ACHN (cell line): Measurements from ENCODE around the gene WSCD1.

Experiments used
- DNase-seq: peaks from one replicate; pipeline ENCODE4 v3.0.0-alpha.2; 2015
- in situ Hi-C: cut with HindIII; loops from 2 replicates; pipeline ENCODE4 v1.10.0; 2017; ENCODE audit warnings: low sequenced_read_pairs, low pct_ligation_motif_present, low pct_unique_long_range_greater_than_20kb

Gene WSCD1

DNA sequence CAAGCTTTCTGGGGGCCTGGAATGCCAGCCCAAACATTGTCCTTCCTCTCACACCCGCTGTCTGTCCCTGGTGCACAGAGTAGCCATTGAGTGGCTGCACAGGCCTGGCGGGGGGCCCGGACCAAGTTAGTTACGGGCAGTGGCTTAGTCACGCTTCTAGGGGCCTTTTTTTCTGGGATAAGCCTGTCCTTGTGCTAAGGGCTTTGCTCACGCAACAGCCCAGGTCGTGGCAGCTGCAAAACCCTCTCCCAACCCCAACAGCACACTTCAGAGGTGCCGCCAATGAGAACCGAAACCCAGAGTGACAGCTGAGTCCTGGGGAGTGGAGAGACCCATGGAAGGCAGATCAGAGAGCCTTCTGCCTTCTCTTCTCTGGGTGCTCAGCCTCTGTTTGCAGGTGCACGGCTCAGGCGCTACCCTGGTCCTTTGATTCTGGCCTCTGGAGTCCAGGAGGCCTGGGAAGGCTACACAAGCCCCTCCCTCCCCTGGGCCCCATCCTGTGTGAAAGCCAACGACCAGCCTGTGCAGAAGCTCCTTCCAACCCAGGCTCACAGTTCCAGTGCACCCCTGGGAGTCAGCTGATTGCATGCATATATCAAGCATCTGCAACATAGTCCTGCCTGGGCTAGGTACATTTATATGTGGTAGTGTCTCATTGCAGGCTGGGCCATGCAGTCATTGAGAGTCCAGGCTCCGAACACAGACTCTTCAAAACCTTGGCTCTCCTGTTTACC lies 9.1 kb downstream of the WSCD1 start:
- in situ Hi-C loops: no loop called here
- no peak for DNase-seq

DNA sequence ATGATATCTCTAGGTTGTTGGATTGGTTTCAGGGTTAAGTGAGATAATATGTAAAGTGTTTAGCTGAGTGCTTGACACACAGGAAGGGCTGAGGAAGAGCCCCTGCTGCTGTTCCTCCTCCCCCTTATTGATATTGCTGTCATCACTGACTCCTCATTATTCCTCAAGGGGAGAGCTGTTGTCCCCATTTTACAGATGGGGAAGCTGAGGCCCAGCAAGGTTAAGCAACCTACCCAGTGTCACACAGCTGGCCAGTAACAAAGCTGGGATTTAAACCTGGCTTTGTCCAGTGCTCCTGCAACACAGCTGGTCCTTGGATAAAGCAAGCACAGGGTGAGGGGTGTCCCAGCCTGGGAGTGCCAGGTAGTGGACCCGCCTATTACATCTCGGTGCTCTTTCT lies 9.8 kb downstream of the WSCD1 start:
- in situ Hi-C loops: no loop called here
- no peak for DNase-seq

DNA sequence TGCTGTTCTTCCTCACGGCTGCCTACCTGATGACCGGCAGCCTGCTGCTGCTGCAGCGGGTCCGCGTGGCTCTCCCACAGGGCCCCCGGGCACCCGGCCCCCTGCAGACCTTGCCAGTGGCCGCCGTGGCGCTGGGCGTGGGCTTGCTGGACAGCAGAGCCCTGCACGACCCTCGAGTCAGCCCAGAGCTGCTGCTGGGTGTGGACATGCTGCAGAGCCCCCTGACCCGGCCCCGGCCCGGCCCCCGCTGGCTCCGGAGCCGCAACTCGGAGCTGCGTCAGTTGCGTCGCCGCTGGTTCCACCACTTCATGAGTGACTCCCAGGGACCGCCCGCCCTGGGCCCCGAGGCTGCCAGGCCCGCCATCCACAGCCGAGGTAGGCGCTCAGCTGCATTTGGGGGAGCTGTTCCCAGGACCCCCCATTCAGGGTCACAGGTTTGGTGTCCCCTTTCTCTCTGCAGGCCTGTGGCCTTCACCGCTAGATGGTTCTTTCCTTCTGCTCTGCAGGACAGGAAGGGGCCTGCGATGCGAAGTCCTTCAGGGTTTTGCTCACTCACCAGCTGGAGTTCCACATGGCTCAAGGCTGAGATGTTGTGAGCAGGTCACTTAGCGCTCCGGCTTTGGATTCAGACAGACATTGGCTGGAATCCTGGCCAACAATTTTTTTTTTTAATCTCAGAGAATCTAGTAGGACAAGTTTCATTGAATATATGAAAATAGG lies 10.7 kb downstream of the WSCD1 start:
- no peak for DNase-seq
- in situ Hi-C loops: no loop called here

DNA sequence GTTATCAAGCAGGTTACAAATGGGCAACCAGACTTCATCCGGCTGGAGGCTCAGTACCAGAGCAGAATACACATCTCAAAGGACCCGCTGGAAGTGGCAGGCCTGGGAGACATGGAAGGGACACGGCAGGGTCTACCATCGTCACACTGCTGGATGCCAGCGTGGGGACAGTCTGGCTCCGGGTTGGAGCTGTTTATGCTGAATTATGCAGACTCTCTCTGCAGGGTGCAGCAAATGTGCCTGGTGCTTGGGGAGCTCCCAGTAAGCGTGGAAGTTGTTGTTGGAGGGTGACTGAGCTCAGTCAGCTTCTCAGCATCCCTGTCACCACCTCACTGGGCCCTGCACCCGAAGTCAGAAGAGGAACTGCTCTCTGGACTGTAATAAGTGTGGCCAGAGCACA lies 12.2 kb downstream of the WSCD1 start:
- DNase-seq: no peak
- in situ Hi-C loops: no loop called here

DNA sequence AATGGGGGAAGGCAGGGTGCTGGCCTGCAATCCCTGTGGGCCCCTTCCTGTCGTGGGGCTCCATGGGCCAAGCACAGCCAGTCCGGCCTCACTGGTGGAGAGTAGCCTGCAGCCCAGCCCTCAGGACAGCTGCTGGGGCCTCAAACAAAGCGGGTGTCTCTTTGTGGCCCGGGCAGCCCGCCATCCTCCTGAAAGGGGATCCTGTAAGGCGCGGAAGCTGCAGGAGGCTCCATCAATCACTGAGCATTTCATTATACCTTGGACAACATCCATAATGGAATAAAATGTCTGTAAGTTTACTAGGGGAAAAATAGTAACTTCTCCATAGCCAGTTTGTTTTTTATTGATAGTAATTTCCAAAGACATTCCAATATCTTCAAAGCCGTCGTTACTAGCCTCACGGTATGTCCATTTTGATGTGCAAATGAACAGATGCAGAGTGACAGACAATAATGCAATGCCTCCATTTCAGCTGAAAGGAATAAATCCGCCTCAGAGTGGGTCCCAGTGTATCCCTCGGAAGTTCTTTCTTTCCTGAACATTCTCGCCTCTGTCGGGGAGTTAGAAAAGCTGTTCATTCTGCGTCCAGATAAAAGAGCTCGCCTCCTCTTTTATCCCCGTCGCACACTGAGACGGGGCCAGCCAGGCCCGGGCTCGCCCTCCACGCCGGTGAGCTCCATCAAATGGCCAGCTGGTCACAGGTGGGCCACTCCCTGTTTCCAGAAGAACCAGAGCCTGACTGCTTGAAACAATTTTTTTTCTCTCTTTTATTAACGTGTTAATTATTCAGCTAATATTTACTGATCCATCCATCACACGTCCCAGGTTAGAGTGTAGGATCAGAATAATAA lies 14.4 kb downstream of the WSCD1 start:
- DNase-seq: no peak
- in situ Hi-C loops: no loop called here

DNA sequence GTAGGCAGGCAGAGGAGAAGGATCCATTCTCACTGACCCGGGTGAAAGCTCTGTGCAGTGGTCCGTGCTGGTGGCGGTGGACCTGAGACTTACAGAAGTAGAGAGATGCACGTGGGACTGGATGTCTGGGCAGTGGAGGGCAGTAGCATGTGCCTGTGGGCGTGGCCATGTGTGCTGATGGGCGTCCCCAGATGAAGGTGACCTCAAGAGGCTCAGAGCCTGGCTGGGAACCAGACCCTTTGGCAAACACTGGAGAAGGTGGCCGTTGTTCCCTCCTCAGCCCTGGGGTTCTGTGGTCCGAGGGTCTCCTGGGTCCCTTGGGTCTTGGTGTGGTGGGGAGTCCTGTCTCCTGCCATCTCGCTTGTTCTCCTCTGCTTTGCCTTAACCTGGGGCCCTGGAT lies 15.6 kb downstream of the WSCD1 start:
- DNase-seq: no peak
- in situ Hi-C loops: no loop called here

DNA sequence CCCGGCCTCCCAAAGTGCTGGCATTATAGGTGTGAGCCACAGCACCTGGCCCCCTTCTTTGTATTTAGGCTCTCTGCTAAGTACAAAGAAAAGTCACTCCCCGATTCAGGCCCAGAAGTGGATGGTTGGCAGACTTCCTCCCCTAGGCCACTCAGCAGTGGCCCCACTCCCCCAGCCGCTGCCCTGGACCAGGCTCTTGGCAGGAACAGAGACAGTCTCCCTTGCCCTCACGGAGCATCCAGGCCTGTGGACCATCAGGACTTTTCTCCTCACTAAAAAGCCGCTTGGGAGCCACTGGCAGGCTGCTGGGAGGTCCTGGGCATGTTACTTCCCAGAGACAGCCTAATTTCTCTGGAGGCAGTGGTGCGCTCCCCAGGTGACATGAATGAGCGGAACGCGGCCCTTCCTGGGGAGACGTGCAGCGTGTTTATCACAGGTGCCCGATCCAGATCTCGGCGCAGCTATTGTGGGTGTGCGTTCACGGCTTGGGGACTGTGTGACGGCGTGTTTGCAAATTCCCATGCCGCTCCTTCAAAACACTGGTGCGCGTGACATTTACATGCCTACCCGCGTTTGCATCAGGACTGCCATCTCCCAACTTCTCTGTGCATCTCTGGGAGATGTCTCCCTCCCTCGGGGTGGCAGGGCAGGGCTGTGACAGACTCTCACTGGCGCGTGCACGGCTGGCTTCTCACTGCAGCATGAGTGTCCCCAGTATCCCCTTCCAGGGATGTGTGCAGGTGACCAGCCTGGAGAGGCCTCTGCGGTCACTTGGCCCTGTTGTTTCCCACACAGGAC lies 16.6 kb downstream of the WSCD1 start:
- in situ Hi-C loops: no loop called here
- DNase-seq: no peak

DNA sequence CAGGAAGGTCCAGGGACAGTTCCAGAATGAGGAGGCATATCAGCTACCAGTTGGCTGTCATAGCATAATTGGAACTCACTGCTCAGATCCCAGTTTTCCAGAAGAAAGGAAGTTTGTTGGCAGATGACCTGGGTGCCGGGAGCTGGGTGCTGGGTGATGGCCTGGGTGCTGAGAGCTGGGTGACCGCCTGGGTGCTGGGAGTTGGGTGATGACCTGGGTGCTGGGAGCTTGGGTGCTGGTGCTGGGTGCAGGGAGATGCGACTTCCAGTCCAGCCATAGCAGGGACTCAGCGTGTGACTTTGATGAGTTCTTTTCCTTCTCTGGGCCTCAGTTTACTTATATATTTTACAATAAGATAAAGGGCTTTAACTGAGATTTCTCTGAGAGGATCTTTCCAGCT lies 18.0 kb downstream of the WSCD1 start:
- DNase-seq: no peak
- in situ Hi-C loops: no loop called here

DNA sequence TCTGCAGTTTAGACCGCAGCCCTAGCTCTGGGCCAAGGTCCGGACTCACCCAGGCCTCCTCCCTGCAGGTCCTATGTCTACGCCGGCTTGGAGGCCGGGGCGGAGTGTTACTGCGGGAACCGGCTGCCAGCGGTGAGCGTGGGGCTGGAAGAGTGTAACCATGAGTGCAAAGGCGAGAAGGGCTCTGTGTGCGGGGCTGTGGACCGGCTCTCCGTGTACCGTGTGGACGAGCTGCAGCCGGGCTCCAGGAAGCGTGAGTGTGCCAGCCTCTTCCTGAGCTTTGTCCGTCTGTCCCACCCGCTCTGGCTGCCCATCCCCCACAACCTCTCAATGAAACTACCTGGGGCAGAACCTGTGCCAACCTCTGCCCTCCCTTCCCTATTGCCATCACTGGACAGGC lies 20.1 kb downstream of the WSCD1 start:
- DNase-seq: no peak
- in situ Hi-C loops: no loop called here

DNA sequence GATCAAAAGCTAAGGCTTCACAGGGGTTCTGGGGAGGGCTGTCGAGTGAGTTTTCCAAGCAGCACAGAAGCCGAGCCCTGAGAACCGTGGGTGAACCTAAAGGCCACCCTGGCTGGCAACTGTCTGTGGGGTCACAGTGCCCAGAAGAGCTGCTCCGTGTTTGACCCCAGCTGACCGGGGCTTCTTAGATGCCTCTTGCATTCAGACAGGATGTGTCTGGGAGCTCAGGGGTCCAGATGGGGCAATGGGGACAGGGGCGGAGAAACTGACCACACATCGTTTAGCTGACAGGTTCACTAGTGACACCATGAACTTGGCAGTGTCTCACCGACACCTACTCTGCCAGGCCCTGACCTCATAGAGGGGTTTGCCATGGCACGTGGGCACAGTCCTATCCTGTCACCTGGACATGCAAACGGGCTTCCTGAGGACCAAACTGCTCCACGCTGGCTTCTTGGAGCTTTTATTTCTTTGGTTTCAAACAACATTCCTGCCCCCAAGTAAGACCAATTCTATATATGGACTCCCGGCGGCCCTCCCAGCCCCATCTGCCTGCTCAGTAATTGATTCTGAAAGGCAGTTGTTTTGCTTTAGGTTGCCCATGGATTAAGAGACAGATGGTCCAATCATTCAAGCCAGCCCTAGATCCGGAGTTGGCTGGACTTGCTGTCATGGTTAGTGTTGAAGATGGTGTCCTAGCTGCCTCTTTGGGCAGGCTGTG lies 22.2 kb downstream of the WSCD1 start:
- DNase-seq: no peak
- in situ Hi-C loops: no loop called here

DNA sequence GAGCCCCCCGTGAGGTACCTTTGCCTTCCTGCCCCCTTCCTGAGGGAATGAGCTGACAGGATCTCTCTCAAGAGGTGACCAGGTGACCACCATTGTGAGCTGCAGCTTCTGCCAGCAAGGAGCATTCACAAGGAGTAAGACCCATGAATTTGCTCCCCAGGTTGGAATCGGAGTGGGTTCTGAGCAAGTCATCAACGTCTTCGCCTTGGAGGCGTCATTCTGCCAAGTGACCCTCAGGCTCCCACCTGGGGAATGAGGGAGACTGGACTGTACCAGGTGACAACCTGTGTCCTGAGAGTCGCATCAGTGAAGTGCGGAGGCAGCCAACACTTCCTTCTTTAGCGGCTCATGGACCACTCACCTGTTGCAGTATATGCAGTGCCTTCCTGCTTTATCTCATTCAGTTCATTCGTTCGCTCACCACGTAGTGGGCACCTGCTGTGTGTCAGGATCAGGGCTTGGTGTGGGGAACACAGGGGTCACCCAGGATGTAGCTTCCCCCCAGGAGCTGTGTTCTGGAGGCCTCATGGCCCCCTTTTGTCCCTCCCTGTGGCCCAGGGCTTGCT lies 22.8 kb downstream of the WSCD1 start:
- in situ Hi-C loops: no loop called here
- DNase-seq: no peak

DNA sequence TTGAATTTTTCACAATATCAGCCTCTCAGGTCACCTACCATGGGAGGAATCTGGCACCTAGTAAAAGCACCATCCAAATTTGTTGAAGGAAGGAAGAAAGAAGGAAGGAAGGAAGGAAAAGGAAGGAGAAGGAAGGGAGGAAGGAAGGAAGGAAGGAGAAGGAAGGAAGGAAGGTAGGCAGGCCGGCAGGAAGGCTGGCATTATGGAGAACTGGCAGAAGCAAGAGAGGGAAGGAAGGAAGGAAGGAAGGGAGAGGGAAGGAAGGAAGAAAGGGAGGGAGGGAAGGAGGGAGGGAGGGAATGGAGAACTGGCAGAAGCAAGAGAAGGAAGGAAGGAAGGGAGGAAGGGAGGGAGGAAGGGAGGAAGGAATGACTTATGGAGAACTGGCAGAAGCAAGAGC lies 24.3 kb downstream of the WSCD1 start:
- no peak for DNase-seq
- in situ Hi-C loops: no loop called here

DNA sequence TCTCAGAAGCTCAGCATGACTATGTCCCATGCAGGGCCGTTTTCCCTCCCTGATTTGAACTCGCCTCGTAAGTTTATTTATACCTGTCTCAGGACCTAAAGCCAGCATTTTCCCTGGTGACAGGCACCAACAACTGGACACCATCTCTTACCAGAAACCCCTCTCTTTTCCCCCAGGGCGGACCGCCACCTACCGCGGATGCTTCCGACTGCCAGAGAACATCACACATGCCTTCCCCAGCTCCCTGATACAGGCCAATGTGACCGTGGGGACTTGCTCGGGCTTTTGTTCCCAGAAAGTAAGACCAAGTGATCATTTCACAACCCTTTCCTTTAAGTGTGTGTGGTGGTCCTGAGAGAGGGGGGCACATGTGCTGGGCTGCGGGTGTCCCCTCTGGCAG lies 24.7 kb downstream of the WSCD1 start:
- in situ Hi-C loops: no loop called here
- DNase-seq: no peak

DNA sequence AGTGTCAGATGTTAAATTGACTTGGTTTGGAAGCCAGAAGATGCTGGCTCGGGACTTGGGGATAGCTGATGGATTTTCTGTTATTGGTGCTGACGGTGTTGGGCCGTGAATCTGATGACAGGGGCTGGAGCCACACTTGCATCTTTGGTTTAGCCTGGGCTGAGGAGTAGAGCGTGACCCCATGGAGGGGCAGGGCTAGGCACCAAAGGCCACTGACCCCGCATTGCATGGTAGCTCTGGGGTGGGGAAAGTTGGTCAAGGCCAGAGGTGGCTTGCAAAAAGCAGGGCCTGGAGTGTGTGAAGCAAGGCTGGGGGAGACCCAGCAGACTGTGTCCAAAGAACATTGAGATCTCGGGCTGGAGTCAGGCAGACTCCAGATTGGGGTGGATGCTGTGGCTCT lies 25.3 kb downstream of the WSCD1 start:
- no peak for DNase-seq
- in situ Hi-C loops: no loop called here

DNA sequence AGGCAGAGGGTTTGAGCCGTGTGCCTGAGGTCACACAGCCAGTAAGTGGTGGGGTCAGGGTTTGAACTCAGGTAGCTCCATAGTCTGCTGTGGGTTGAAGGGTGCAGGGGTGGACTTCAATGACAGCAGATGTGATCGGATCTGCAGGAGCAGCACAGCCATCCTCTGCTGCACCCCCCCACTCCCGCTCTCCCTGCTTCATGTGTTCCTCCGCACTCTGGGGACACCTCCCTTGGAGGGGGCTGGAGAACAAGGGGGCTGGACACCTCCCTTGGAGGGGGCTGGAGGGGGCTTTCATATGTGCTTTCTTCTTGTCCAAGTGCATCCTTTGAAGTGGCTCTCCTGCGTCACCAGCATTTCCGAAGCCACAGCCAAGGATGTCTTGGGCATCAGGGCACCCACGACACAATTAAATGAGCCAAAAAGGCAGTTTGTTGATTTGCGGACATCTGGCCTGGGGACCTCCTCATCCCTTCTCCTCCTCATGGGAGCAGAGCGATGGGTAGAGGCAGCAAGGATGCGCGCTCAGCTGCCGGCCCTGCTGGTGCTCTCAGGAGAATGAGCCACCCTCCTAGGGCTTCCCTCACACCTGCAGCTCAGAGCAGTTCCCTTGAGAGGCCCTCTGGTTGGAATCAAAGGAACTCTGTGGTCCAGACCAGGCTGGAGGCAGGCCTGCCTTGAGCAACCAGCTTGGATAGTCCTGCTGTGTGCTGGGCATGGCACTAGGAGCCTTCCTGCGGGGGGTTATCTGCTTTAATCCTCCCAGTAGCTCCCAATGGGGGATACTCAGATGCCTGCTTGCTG lies 26.2 kb downstream of the WSCD1 start:
- in situ Hi-C loops: no loop called here
- no peak for DNase-seq

DNA sequence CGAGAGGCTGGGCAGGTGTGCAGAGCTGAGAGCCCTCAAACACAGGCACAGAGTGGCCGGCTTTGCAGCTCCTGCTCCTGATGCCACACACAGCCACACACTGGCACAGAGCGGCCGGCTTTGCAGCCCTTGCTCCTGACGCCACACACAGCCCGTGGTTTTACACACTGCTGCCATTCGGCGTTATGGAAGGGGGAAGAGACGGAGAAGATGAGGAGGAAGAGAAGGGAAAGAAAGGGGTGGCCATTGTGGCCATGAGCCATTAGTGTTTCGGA lies 26.8 kb downstream of the WSCD1 start:
- in situ Hi-C loops: no loop called here
- DNase-seq: no peak

DNA sequence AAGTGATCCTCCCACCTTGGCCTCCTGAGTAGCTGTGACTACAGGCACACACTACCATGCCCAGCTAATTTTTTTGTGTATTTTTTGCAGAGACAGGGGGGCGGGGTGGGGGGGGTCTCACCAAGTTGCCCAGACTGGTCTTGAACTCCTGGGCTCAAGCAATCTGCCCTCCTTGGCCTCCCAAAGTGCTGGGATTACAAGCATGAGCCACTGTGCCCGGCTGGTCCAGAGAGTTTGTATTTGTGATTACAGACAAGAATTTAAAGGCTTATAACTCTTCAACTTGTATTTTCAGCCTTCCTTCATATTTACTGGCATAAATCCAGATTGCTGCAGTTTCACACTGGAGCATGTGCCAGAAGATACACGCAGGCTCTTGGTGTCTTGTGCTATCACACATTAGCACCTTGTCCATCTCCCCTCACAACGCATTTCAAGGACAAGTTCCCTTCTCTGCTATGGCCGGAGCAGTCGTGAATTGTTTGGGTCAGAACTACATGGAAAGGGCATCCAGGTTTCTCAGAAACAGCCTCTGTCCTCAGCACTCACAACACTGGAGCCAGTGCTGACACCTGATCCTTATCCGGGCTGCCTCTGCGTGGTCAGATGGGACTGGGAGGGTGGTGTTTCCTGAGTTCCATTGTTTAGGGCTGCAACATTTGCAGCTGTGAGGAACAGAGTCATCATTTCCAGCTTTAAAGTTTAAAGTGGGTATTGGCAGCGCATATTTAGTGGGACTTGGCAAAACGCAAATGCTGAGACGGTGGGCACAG lies 28.1 kb downstream of the WSCD1 start:
- in situ Hi-C loops: no loop called here
- DNase-seq: no peak
